GM13976 (cell line): ENCODE data around the gene LAG3.
A peak's percentile ranks its signal among the peaks of the same experiment; 100 is the strongest.

Experiments
- DNase-seq: peaks from one replicate; pipeline ENCODE4 v3.0.0; 2012; ENCODE audit warnings: low spot score
- in situ Hi-C: fragments of 300-500 bp; cut with MboI; formaldehyde crosslinking; loops from one replicate; pipeline ENCODE4 v1.12.0; 2022; ENCODE audit warnings: low sequenced_read_pairs, mixed read lengths, inconsistent platforms; ENCODE audit not compliant: unreplicated experiment
- TF ChIP-seq, protein P1 (sequence below): IDR thresholded peaks from 2 replicates; pipeline ENCODE4 v1.5.1; 2012; ENCODE audit warnings: borderline replicate concordance, mild to moderate bottlenecking; ENCODE audit not compliant: insufficient read depth; ENCODE audit errors: extremely low read depth, missing control alignments, control extremely low read depth

LAG3 gene

DNA sequence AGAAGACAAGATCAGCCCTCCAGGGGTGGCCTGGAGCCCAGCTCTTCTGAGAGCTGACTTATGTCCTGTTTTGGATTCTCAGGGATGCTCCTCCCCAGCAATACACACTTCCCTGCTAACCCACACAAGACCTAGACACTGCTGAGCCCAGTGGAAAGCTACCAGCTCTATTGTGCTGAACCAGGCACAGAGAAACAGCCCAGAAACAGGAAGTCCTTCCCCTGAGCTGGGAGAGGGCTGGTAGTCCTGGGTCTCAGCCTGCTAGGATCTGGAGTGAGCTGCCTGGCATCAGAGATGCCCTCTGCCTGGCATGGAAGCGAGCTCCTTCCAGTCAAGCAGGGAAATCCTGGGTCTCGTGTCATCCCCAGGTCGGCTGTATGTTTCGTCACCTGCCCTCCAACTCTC lies 1.2 kb upstream of the LAG3 start:
- no peak for DNase-seq
- TF ChIP-seq, protein P1, sequence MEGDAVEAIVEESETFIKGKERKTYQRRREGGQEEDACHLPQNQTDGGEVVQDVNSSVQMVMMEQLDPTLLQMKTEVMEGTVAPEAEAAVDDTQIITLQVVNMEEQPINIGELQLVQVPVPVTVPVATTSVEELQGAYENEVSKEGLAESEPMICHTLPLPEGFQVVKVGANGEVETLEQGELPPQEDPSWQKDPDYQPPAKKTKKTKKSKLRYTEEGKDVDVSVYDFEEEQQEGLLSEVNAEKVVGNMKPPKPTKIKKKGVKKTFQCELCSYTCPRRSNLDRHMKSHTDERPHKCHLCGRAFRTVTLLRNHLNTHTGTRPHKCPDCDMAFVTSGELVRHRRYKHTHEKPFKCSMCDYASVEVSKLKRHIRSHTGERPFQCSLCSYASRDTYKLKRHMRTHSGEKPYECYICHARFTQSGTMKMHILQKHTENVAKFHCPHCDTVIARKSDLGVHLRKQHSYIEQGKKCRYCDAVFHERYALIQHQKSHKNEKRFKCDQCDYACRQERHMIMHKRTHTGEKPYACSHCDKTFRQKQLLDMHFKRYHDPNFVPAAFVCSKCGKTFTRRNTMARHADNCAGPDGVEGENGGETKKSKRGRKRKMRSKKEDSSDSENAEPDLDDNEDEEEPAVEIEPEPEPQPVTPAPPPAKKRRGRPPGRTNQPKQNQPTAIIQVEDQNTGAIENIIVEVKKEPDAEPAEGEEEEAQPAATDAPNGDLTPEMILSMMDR = no peak
- in situ Hi-C loops = no loop called here

DNA sequence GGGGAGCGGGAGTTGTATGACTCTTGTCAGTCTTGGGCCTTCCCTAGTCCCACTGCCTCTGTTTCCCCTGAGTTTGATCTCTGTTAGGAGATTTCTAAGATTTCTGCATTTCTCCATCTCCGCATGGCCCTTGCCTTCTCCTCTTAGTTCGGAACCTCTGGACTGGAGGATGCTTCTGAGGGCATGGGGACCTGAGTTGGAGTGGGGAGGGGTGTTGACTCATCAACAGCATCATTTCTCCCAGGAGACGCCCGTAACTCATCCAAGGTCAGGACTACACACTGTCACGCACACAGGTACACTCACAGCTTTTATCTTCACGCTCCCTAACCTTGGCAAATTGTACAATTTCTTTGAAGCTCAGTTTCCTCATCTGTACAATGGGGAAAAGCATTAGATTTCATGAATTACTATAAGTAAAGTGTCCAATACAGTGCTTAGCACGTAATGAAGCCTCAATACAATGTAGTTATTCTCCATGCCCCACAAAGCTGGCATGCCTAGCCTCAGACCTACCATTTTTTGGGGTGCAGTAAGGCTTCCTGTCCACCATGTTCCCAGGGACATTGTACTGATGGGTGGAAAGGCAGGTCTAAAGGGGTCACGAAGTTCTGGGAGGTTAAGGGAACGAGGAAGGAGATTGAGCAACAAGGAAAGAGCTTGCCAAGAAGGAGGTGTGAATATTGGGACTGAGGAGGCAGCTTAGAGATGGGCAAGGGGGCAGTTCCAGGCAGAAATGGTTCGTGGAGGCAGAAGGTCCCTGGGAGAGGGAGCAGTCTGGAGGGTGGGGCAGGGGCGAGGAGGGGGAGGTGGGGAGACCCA lies 600 bp upstream of the LAG3 start:
- in situ Hi-C loops = no loop called here
- no peak for DNase-seq
- TF ChIP-seq, protein P1 = no peak

DNA sequence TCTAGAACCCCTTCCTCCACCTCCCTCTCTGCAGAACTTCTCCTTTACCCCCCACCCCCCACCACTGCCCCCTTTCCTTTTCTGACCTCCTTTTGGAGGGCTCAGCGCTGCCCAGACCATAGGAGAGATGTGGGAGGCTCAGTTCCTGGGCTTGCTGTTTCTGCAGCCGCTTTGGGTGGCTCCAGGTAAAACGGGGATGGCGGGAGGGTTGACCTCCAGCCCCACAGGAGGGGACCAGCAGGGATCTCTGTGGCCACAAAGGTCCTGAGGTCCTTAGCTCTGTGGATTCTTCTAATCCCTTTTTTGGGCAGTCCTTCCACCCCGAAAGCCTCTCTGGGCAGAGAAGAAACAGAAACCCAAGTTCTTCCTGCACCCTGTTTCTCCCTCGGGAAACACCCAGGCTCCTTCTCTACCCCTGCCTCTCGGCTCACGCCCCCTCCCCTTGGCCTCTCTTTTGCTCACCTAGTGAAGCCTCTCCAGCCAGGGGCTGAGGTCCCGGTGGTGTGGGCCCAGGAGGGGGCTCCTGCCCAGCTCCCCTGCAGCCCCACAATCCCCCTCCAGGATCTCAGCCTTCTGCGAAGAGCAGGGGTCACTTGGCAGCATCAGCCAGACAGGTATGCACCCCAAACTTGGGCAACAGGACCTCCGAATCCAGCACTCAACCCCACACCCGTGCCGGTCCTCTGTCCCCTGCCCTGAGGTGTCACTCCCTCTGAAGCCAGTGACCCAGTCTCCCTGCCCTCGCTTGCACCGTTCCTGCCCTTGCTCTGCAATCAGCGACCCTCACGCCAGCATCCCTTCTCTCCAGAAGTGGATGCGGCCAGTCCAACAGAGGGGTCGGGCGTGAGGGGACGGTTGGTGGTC lies 638 bp downstream of the LAG3 start:
- TF ChIP-seq, protein P1 = no peak
- DNase-seq = peak; percentile 68
- in situ Hi-C loops = no loop called here

DNA sequence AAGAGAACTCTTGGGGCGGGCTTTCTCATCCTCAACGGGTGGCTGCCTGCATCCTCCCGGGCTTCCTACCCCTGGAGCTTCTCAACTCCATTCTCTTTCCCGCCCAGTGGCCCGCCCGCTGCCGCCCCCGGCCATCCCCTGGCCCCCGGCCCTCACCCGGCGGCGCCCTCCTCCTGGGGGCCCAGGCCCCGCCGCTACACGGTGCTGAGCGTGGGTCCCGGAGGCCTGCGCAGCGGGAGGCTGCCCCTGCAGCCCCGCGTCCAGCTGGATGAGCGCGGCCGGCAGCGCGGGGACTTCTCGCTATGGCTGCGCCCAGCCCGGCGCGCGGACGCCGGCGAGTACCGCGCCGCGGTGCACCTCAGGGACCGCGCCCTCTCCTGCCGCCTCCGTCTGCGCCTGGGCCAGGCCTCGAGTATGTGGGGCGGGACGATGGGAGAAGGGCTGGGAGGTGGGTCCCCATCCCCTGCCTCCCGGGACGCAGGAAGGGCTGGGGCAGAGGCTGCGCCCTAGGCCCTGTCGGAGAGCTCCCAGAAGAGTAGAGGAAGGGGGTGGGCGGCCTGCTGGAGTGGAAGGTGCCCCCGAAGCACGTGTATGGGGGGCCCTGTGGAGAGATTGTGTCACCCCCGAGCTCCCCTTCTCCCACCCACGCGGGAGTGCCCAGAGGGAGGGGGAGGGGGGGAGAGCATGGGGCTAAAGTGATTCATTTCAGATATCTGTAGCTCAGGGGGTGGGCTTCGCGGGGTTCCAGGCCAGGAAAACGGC lies 1.5 kb downstream of the LAG3 start:
- in situ Hi-C loops = no loop called here
- TF ChIP-seq, protein P1 = no peak
- no peak for DNase-seq

DNA sequence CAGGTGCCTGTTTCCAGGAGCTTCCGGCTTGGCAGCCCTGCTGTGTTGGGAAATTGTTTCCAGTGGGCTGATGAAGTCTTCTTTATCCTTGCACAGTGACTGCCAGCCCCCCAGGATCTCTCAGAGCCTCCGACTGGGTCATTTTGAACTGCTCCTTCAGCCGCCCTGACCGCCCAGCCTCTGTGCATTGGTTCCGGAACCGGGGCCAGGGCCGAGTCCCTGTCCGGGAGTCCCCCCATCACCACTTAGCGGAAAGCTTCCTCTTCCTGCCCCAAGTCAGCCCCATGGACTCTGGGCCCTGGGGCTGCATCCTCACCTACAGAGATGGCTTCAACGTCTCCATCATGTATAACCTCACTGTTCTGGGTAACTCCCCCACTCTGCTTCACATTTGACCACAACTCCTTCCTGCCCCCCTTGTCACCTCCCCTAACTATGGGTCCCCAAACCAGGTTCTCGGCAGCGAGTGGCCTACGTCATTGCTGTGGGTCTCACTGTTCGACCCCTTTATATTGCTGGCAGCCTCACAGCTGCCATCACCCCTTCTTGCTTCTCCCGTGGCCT lies 2.3 kb downstream of the LAG3 start:
- TF ChIP-seq, protein P1 = no peak
- in situ Hi-C loops = no loop called here

More for the DNA sequence above, 2.3 kb downstream of the LAG3 start:
- DNase-seq = no peak
